ENCODE measurements around the gene SETD7.

SETD7 gene

GRCh38 chr4:139534287-139534950 lies 21.6 kb downstream of the SETD7 start:
- no peaks in the 10 kb centered on the region for H3K9me3 ChIP-seq (ENCODE audit: control insufficient read depth, low read length)
- peaks cover 9% of the 10 kb centered on the region for H3K4me1 ChIP-seq (ENCODE audit: control insufficient read depth, insufficient read depth, low read length)
- no peak overlapping the region for H3K4me3 ChIP-seq (ENCODE audit: low read length)
- no peaks in the 10 kb centered on the region for H3K36me3 ChIP-seq (ENCODE audit: control insufficient read depth, insufficient read depth, low read length)
- H3K27me3 ChIP-seq (ENCODE audit: control insufficient read depth, insufficient read depth, low read length), result no peaks in the 10 kb centered on the region
- H3K9ac ChIP-seq (ENCODE audit: low read length), result no peak overlapping the region

DNA sequence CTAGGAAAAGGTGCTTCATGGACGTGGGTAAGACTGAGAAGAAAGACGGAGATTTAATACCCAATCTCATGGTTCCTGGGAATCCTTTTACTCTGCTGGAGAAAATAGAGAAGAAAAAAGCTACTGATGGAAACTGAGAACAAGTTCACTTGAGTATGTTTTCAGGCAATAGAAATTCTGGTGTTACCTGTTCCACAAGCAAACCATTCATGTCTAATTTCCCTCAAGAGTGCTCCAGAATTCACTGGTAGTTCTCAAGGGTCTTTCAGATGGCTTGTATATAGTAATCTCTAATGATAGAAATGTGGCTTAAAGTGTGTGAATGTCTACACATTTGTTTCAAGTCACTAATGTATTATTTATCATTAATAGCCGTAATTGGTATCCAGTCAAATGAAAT lies 22.5 kb downstream of the SETD7 start:
- peaks cover 9% of the 10 kb centered on the region for H3K4me1 ChIP-seq (ENCODE audit: control insufficient read depth, insufficient read depth, low read length)

DNA sequence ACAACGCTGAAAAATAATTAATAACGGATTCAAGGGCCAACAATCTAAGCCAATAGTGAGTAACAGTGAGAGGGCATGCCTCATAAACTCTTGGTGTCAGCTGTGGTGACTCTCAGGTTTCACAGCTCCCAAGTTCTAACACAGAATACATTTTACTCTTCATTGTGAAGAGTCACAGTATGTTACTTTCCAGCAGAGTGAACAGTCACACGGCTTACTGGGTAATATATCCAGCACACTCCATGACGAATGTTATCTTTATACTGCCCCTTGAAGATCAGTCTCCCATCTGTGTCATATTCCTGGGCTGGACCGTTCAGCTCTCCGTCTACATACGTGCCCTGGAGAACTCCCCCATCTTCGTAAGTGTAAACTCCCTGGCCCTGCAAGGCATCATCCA lies 23.1 kb downstream of the SETD7 start:
- H3K36me3 ChIP-seq (ENCODE audit: control insufficient read depth, insufficient read depth, low read length), result no peaks in the 10 kb centered on the region
- no peaks in the 10 kb centered on the region for H3K9me3 ChIP-seq (ENCODE audit: control insufficient read depth, low read length)
- no peak overlapping the region for H3K4me3 ChIP-seq (ENCODE audit: low read length)
- H3K4me1 ChIP-seq (ENCODE audit: control insufficient read depth, insufficient read depth, low read length), result peaks cover 9% of the 10 kb centered on the region
- H3K9ac ChIP-seq (ENCODE audit: low read length), result no peak overlapping the region
- H3K27me3 ChIP-seq (ENCODE audit: control insufficient read depth, insufficient read depth, low read length), result no peaks in the 10 kb centered on the region

More for the DNA sequence above, 22.5 kb downstream of the SETD7 start:
- Histone ChIP-seq H3K9me3 (ENCODE audit: control insufficient read depth, low read length) (no peaks in the 10 kb centered on the region), H3K36me3 (ENCODE audit: control insufficient read depth, insufficient read depth, low read length) (no peaks in the 10 kb centered on the region), H3K4me3 (ENCODE audit: low read length) (no peak overlapping the region), H3K27me3 (ENCODE audit: control insufficient read depth, insufficient read depth, low read length) (no peaks in the 10 kb centered on the region), H3K9ac (ENCODE audit: low read length) (no peak overlapping the region)

GRCh38 chr4:139530833-139531427 lies 25.1 kb downstream of the SETD7 start:
- H3K4me1 ChIP-seq (ENCODE audit: control insufficient read depth, insufficient read depth, low read length), result peaks cover 6% of the 10 kb centered on the region
- H3K9me3 ChIP-seq (ENCODE audit: control insufficient read depth, low read length), result no peaks in the 10 kb centered on the region
- H3K9ac ChIP-seq (ENCODE audit: low read length), result no peak overlapping the region
- no peaks in the 10 kb centered on the region for H3K36me3 ChIP-seq (ENCODE audit: control insufficient read depth, insufficient read depth, low read length)
- H3K27me3 ChIP-seq (ENCODE audit: control insufficient read depth, insufficient read depth, low read length), result no peaks in the 10 kb centered on the region
- no peak overlapping the region for H3K4me3 ChIP-seq (ENCODE audit: low read length)

GRCh38 chr4:139528377-139529005 lies 27.5 kb downstream of the SETD7 start:
- H3K9ac ChIP-seq (ENCODE audit: low read length), result no peak overlapping the region
- H3K9me3 ChIP-seq (ENCODE audit: control insufficient read depth, low read length), result no peaks in the 10 kb centered on the region
- no peaks in the 10 kb centered on the region for H3K4me1 ChIP-seq (ENCODE audit: control insufficient read depth, insufficient read depth, low read length)
- H3K4me3 ChIP-seq (ENCODE audit: low read length), result no peak overlapping the region
- H3K27me3 ChIP-seq (ENCODE audit: control insufficient read depth, insufficient read depth, low read length), result no peaks in the 10 kb centered on the region
- no peaks in the 10 kb centered on the region for H3K36me3 ChIP-seq (ENCODE audit: control insufficient read depth, insufficient read depth, low read length)

GRCh38 chr4:139526928-139527327 lies 29.1 kb downstream of the SETD7 start:
- Histone ChIP-seq H3K27me3 (ENCODE audit: control insufficient read depth, insufficient read depth, low read length) (no peaks in the 10 kb centered on the region), H3K4me1 (ENCODE audit: control insufficient read depth, insufficient read depth, low read length) (no peaks in the 10 kb centered on the region), H3K4me3 (ENCODE audit: low read length) (no peak overlapping the region), H3K36me3 (ENCODE audit: control insufficient read depth, insufficient read depth, low read length) (no peaks in the 10 kb centered on the region), H3K9me3 (ENCODE audit: control insufficient read depth, low read length) (no peaks in the 10 kb centered on the region), H3K9ac (ENCODE audit: low read length) (no peak overlapping the region)

DNA sequence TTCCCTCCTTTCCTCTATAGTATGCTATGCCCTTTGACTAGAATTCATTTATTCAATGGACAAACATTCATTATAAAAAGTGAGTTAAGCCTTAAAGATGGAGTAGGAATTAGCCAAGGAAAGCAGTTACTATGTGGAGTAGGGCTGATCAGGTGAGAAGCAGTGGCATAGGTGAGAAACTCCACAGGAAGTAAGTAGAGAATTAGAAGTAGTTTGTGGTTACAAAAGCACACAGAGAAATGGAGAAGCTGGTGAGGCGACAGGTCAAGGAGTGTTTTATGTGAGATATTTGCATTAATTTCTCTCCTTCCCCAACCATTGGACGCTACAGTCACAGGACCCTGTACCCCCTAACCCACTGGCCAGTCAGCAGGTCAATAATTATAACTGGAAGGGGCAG lies 30.6 kb downstream of the SETD7 start:
- no peak overlapping the region for H3K4me3 ChIP-seq (ENCODE audit: low read length)
- no peaks in the 10 kb centered on the region for H3K36me3 ChIP-seq (ENCODE audit: control insufficient read depth, insufficient read depth, low read length)
- H3K9me3 ChIP-seq (ENCODE audit: control insufficient read depth, low read length), result no peaks in the 10 kb centered on the region
- no peaks in the 10 kb centered on the region for H3K4me1 ChIP-seq (ENCODE audit: control insufficient read depth, insufficient read depth, low read length)
- no peak overlapping the region for H3K9ac ChIP-seq (ENCODE audit: low read length)
- no peaks in the 10 kb centered on the region for H3K27me3 ChIP-seq (ENCODE audit: control insufficient read depth, insufficient read depth, low read length)

DNA sequence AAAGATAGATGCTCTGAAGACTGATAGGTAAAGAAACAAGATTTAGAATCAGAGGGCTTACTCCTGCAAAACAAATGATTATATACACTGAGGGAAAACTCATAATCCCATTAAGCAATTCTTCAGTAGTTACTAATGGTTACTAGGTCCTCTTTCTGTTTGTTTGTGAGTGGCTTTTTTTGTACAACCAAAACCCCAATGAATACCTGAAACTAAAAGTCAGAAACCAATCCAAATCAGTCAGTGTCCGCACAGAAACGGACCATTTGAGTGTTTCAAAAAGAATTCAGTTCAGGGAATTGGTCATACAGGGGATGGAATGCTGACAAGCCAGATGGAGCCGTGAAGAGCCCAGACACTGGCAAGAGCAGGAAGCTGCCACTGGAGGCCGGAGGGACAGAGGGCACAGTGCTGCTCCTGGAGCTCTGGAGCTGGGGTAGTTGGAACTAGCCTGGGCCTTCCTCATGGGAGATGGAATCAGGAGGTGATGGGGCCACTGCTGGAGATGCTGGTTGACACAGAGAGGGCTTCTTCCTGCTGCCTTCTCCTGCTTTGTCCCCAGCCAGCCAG lies 31.9 kb downstream of the SETD7 start:
- no peaks in the 10 kb centered on the region for H3K9me3 ChIP-seq (ENCODE audit: control insufficient read depth, low read length)
- H3K36me3 ChIP-seq (ENCODE audit: control insufficient read depth, insufficient read depth, low read length), result no peaks in the 10 kb centered on the region
- H3K27me3 ChIP-seq (ENCODE audit: control insufficient read depth, insufficient read depth, low read length), result no peaks in the 10 kb centered on the region
- no peaks in the 10 kb centered on the region for H3K4me1 ChIP-seq (ENCODE audit: control insufficient read depth, insufficient read depth, low read length)
- H3K4me3 ChIP-seq (ENCODE audit: low read length), result no peak overlapping the region
- no peak overlapping the region for H3K9ac ChIP-seq (ENCODE audit: low read length)

- no peaks in the 10 kb centered on the region for H3K4me1 ChIP-seq (ENCODE audit: control insufficient read depth, insufficient read depth, low read length)
- H3K36me3 ChIP-seq (ENCODE audit: control insufficient read depth, insufficient read depth, low read length), result no peaks in the 10 kb centered on the region
- H3K27me3 ChIP-seq (ENCODE audit: control insufficient read depth, insufficient read depth, low read length), result no peaks in the 10 kb centered on the region
- no peak overlapping the region for H3K9ac ChIP-seq (ENCODE audit: low read length)
- no peaks in the 10 kb centered on the region for H3K9me3 ChIP-seq (ENCODE audit: control insufficient read depth, low read length)
- no peak overlapping the region for H3K4me3 ChIP-seq (ENCODE audit: low read length)
These were observed 32.9 kb downstream of the SETD7 start for GRCh38 chr4:139523076-139523475.

- H3K27me3 ChIP-seq (ENCODE audit: control insufficient read depth, insufficient read depth, low read length), result no peaks in the 10 kb centered on the region
- H3K4me1 ChIP-seq (ENCODE audit: control insufficient read depth, insufficient read depth, low read length), result no peaks in the 10 kb centered on the region
- H3K9me3 ChIP-seq (ENCODE audit: control insufficient read depth, low read length), result no peaks in the 10 kb centered on the region
- no peak overlapping the region for H3K4me3 ChIP-seq (ENCODE audit: low read length)
- no peaks in the 10 kb centered on the region for H3K36me3 ChIP-seq (ENCODE audit: control insufficient read depth, insufficient read depth, low read length)
- H3K9ac ChIP-seq (ENCODE audit: low read length), result no peak overlapping the region
These were observed 33.6 kb downstream of the SETD7 start for GRCh38 chr4:139522457-139522856.

DNA sequence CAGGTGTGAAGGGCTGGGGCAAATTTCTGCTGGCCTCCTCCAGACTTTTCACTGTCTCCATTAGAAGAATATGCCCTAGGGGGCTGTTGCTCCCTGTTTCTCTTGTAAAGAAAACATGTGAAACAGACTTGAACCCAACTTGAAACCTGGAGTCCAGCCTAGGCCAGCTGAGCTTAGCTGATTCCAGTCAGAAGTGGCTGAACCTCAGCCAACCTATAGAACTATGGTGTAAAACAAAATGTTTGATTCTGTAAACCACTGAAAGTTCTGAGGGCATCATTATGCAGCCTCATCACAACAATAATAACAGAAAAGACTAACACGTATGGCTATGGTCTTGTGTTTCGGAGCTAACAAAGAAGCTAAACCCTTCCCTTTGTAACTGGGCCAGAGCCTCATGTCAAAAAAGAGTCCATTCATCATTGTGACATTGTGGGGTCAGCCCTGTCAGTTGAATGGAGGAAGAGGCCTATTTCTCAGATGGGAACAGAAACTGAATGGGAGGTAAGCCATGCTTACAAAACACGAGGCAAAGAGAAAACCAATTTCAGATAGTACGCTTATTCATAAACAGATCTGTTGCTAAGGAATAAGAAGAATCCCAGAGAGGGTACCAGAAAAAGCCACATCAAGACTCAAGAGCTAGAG lies 34.1 kb downstream of the SETD7 start:
- no peaks in the 10 kb centered on the region for H3K9me3 ChIP-seq (ENCODE audit: control insufficient read depth, low read length)
- H3K27me3 ChIP-seq (ENCODE audit: control insufficient read depth, insufficient read depth, low read length), result no peaks in the 10 kb centered on the region
- no peaks in the 10 kb centered on the region for H3K4me1 ChIP-seq (ENCODE audit: control insufficient read depth, insufficient read depth, low read length)
- no peak overlapping the region for H3K9ac ChIP-seq (ENCODE audit: low read length)
- H3K36me3 ChIP-seq (ENCODE audit: control insufficient read depth, insufficient read depth, low read length), result no peaks in the 10 kb centered on the region
- no peak overlapping the region for H3K4me3 ChIP-seq (ENCODE audit: low read length)

- H3K9me3 ChIP-seq (ENCODE audit: control insufficient read depth, low read length), result no peaks in the 10 kb centered on the region
- no peaks in the 10 kb centered on the region for H3K4me1 ChIP-seq (ENCODE audit: control insufficient read depth, insufficient read depth, low read length)
- H3K27me3 ChIP-seq (ENCODE audit: control insufficient read depth, insufficient read depth, low read length), result no peaks in the 10 kb centered on the region
- H3K9ac ChIP-seq (ENCODE audit: low read length), result no peak overlapping the region
- no peaks in the 10 kb centered on the region for H3K36me3 ChIP-seq (ENCODE audit: control insufficient read depth, insufficient read depth, low read length)
- H3K4me3 ChIP-seq (ENCODE audit: low read length), result no peak overlapping the region
These were observed 40.5 kb downstream of the SETD7 start for GRCh38 chr4:139515531-139515958.
